Immature natural killer cell (primary cell): ENCODE results near the gene IDUA. TPM values are rescaled to one million over a fixed set of nuclear protein-coding genes. Genes with fewer than 3 reads are reported as not detected.

Source experiments
- DNase-seq, 3 donors: peaks; one replicate each; pipeline ENCODE4 v3.0.0; 2022; ENCODE audit warnings: mixed read lengths in 1 of 3
- H3K27ac Mint-ChIP-seq, 6 donors: one replicate each; pipeline ENCODE4 v1.8.0; 2020; ENCODE audit warnings: mixed read lengths in 6 of 6, mild to moderate bottlenecking in 5 of 6, inconsistent platforms in 4 of 6, moderate library complexity in 3 of 6
- H3K27me3 Mint-ChIP-seq, 3 donors: one replicate each; pipeline ENCODE4 v1.8.0; 2020 to 2021; ENCODE audit warnings: low read depth in 3 of 3, mild to moderate bottlenecking in 3 of 3, mixed read lengths in 3 of 3, moderate library complexity in 3 of 3, inconsistent platforms in 1 of 3
- H3K36me3 Mint-ChIP-seq, 3 donors: one replicate each; pipeline ENCODE4 v1.8.0; 2020; ENCODE audit warnings: mixed read lengths in 3 of 3, inconsistent platforms in 2 of 3, mild to moderate bottlenecking in 2 of 3
- H3K4me1 Mint-ChIP-seq, 2 donors: one replicate each; pipeline ENCODE4 v1.8.0; 2020; ENCODE audit warnings: inconsistent platforms in 2 of 2, mild to moderate bottlenecking in 2 of 2, mixed read lengths in 2 of 2, moderate library complexity in 1 of 2
- H3K4me3 Mint-ChIP-seq, 5 donors: one replicate each; pipeline ENCODE4 v1.8.0; 2020; ENCODE audit warnings: mild to moderate bottlenecking in 5 of 5, mixed read lengths in 5 of 5, inconsistent platforms in 3 of 5, moderate library complexity in 3 of 5
- H3K9me3 Mint-ChIP-seq, 6 donors: one replicate each; pipeline ENCODE4 v1.8.0; 2020; ENCODE audit warnings: mild to moderate bottlenecking in 6 of 6, mixed read lengths in 6 of 6, inconsistent platforms in 4 of 6, moderate library complexity in 3 of 6
- polyA plus RNA-seq, 3 donors: library from polyadenylated mRNA; unstranded; fragments of 300-500 nt; fragmentation: Illumina TruSeq; gene quantifications; one replicate each; pipeline ENCODE4 v1.2.3, GENCODE V29; 2021

IDUA gene
- polyA plus RNA-seq, 3 donors from 2014 or later: 5.6 to 12.2 (median 6.3) TPM

DNA sequence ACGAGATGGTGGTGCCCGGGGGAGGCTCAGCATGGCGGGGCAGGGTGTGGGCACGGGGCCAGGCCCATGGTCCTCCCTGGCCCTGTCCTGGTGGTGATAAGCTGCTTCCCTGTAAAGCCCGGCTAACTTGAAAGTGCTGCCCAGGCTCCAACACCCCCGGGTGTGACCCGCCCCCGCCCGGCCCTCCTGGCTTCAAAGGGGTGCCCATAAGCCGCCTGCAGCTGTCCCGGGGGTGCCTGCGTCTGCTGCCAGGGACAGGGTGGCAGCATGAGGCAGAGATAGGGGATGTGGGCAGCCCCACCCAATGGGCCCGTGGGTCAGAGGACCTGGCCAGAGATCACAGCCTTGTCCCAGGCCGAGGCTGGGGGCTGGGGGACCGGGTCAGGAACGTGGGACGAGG is 42.7 kb downstream of the IDUA start:
- Mint-ChIP-seq H3K36me3 (no peaks in the 10 kb centered on the region), H3K4me1 (peaks cover 0 to 3% of the 10 kb centered on the region in 2 donors), H3K27me3 (peaks cover 0 to 1% (median 0%) of the 10 kb centered on the region in 3 donors), H3K4me3 (no peak overlapping the region), H3K9me3 (no peaks in the 10 kb centered on the region), H3K27ac (no peak overlapping the region)
- no peak for DNase-seq

DNA sequence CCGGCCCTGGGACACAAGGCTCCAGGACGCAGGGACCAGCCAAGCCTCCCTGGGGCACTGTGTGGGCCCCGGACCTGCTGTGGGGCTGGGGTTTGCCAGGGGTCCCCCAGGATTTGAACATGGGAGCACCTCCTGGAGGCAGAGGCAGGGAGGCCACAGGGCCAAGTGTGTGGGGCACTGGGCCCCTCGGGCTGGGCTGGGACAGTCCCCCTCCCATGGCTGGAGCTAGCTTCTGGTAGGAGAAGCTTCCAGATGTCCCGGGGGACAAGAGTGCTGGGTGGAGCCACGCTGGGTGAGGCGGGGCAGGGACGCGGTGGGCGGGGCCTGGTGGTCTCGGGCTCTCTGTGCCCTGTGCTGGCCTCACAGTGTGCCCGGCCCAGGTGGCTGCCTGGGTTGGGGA is 43.2 kb downstream of the IDUA start:
- H3K9me3 Mint-ChIP-seq: no peaks in the 10 kb centered on the region
- no peak overlapping the region for H3K4me3 Mint-ChIP-seq
- H3K27me3 Mint-ChIP-seq: peaks cover 0 to 2% (median 1%) of the 10 kb centered on the region in 3 donors
- peaks cover 0 to 3% of the 10 kb centered on the region in 2 donors for H3K4me1 Mint-ChIP-seq
- H3K36me3 Mint-ChIP-seq: no peaks in the 10 kb centered on the region
- no peak for DNase-seq
- H3K27ac Mint-ChIP-seq: no peak overlapping the region

DNA sequence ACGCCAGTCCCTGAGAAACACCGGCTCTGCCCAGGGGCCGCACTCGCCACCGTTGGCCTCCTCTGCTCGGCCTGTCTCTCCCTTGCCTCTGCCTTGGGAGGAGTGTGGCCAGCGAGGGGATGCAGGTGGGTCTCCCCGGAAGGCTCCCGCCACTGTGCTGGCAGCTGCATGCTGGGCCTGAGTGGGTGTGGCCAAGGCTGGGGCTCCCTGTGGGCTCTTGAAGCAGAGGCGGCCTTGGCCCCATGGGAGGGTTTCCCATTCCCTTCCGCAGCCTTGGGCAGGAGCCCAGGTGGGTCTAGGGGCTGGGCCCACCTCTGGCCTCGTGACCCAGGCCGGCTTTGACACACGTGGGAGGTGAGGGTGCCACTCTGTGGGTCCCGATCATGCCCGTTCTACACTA is 43.7 kb downstream of the IDUA start:
- H3K36me3 Mint-ChIP-seq: no peaks in the 10 kb centered on the region
- peaks cover 0 to 3% of the 10 kb centered on the region in 2 donors for H3K4me1 Mint-ChIP-seq
- no peak overlapping the region for H3K4me3 Mint-ChIP-seq
- peaks cover 0 to 2% (median 1%) of the 10 kb centered on the region in 3 donors for H3K27me3 Mint-ChIP-seq
- DNase-seq: no peak
- no peak overlapping the region for H3K27ac Mint-ChIP-seq
- no peaks in the 10 kb centered on the region for H3K9me3 Mint-ChIP-seq

DNA sequence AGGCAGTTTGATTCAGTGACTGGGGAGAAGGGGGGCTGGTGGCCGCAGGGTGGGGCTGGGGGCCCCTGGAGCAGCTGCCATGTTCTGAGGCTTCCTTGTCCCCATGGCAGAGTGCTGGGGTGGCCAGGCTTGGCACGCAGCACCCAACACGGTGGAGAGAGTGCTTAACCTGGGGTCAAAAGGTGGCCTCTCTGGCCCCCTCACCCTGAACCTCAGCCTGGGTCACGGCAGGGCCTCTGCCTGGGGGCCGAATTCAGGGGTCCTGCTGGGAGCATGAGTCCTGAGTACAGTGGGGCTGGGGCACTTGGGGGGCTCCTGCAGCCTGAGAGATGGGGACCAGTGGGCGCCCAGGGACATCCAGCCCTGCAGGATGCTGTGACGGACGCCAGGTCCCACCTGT is 44.5 kb downstream of the IDUA start:
- Mint-ChIP-seq H3K36me3 (no peaks in the 10 kb centered on the region), H3K4me3 (no peak overlapping the region), H3K27ac (no peak overlapping the region), H3K27me3 (peaks cover 0 to 2% (median 1%) of the 10 kb centered on the region in 3 donors), H3K4me1 (no peaks in the 10 kb centered on the region), H3K9me3 (no peaks in the 10 kb centered on the region)
- no peak for DNase-seq

DNA sequence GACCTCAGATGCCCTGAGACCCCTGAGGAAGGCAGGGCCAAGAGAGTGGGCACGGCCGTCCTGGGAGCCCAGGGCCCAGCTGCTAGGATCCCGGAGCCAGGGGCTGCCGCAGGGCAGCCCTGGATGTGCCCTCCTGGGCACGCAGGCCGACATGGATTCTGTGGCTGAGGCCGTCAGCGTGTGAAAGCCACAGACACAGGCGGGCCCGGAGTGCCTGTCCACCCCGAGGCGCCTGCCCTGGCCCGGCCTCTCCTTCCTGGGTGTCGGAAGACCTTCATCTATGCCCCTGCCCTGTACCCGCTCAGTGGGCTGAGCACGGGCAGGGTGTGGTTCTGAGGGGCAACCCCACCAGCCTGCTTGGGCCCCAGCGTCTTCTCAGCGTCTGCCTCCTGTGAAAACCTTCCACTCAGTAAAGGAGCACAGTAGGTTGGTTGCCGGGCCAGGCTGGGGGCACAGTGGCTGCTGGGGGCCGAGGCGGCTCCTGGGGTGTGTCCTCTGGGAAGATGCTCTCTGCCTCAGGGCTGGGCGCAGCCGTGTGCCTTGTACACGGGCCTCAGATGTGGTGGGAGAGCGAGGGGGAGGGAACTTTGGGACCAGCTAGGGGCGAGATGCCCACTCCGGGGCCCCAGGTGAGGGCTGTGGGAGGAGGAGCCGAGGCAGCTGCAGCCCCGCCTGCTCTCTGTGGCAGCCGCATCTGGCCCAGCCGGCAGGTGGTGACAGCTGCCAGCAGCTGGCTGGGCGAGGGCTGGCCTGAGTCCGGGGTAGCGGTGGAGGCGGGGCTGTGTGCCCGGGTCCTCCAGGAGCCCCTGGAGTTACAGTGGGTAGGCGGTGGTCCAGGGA is 45.3 kb downstream of the IDUA start:
- H3K4me1 Mint-ChIP-seq: no peaks in the 10 kb centered on the region
- no peaks in the 10 kb centered on the region for H3K9me3 Mint-ChIP-seq
- no peaks in the 10 kb centered on the region for H3K36me3 Mint-ChIP-seq
- H3K27ac Mint-ChIP-seq: no peak overlapping the region
- H3K27me3 Mint-ChIP-seq: peaks cover 0 to 2% (median 1%) of the 10 kb centered on the region in 3 donors
- no peak overlapping the region for H3K4me3 Mint-ChIP-seq
- no peak for DNase-seq

DNA sequence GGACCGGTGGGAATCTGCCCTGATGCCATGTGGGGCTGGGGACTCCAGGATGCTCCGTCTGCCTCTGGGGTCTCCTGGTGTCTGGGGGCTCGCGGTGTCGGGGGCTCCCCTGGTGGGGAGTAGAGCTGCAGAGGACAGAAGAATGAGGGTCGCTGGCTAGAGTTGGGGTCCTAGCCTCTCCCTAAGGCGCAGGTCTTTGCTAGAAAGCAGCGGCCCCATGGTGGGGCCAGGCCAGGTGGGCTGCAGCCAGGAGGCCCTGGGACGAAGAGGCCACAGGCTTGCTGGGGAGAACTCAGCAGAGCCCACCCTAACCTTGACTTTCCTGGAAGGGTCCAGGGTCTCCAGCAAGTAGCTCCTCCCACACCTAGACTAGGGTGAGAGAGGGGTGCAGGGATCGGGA is 46.0 kb downstream of the IDUA start:
- H3K4me1 Mint-ChIP-seq: no peaks in the 10 kb centered on the region
- no peaks in the 10 kb centered on the region for H3K9me3 Mint-ChIP-seq
- no peak overlapping the region for H3K4me3 Mint-ChIP-seq
- no peaks in the 10 kb centered on the region for H3K36me3 Mint-ChIP-seq
- H3K27ac Mint-ChIP-seq: no peak overlapping the region
- H3K27me3 Mint-ChIP-seq: peaks cover 0 to 2% (median 1%) of the 10 kb centered on the region in 3 donors
- DNase-seq: no peak

DNA sequence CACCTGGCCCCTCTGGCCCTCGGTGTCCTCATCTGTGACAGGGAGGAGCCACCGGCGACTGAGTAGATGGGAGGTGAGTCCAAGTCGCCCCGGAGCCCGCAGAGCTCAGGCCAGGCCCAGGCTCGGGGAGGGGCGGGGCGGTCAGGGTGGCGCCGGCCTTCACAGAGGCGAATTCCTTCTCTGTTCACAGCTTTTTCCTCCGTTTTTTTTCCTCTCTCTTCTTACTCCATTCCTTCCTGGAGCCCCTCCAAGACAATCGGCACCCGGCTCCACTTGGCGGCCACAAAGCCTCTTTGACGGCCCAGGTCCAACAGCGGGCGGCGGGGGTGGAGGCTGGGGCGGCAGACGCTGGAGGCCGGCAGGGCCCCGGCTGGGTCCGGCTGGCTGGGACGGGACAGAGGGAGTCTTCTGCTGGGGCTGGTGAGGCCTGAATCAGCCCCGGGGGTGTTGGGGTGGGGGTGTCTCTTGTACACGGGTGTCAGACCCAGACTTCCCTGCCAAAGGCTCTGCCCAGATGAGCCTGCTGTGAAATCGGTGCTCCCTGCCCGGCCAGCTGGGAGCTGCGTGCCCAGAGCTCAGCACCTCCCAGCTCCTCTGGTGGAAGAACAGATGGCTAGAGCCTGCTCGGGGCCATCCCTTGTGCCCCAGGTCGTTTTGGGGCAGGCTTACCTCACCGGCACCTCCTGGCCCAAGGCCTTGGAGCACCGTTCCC is 47.2 kb downstream of the IDUA start:
- Mint-ChIP-seq H3K4me1 (no peaks in the 10 kb centered on the region), H3K4me3 (no peak overlapping the region), H3K36me3 (no peaks in the 10 kb centered on the region)

DNA sequence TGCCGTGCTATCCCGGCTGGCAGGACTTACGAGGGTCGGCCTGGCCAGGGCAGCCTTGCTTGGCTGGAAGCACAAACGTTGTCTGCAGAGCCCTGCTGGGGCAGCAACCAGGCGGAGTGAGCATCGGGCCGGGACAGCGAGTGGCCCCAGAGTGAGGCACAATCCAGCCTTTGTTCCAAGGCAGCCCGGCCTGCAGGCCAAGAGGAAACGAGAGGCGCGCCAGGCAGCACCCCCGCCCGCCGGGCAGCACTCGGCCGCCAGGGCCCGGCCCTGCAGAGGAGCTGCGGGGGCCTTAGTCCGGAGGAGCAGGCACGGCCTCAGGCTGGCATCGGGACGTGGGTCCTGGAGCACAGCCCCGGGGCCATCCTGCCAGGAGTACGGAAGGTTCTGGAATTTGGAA is 48.7 kb downstream of the IDUA start:
- no peak for DNase-seq
- no peaks in the 10 kb centered on the region for H3K9me3 Mint-ChIP-seq
- no peaks in the 10 kb centered on the region for H3K36me3 Mint-ChIP-seq
- no peak overlapping the region for H3K4me3 Mint-ChIP-seq
- no peak overlapping the region for H3K27ac Mint-ChIP-seq
- no peaks in the 10 kb centered on the region for H3K4me1 Mint-ChIP-seq
- peaks cover 0 to 2% (median 1%) of the 10 kb centered on the region in 3 donors for H3K27me3 Mint-ChIP-seq

More for the DNA sequence above, 47.2 kb downstream of the IDUA start:
- DNase-seq: no peak
- H3K27ac Mint-ChIP-seq: no peak overlapping the region
- no peaks in the 10 kb centered on the region for H3K9me3 Mint-ChIP-seq
- H3K27me3 Mint-ChIP-seq: peaks cover 0 to 2% (median 1%) of the 10 kb centered on the region in 3 donors

DNA sequence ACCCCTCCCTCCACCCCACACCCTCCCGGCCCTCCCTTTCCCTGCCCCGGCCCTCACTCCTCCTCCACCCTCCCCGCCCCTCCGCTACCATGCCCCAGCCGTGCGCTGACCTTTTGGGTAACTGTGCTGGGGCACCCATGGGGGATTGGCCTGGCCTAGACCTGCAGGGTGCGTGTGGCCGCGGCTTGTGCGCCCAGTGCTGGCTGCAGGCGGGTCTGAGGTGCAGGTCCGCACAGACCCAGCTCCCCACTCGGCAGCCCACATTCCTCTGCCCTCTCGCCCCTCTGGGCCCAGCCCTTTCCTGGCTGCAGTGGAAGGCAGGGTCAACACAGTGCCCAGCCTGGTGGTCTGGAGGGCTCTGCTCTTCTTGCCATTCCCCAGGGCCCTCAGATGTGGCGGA is 49.3 kb downstream of the IDUA start:
- Mint-ChIP-seq H3K27ac (no peak overlapping the region), H3K4me1 (no peaks in the 10 kb centered on the region), H3K9me3 (no peaks in the 10 kb centered on the region), H3K4me3 (no peak overlapping the region), H3K36me3 (no peaks in the 10 kb centered on the region), H3K27me3 (peaks cover 0 to 2% (median 1%) of the 10 kb centered on the region in 3 donors)
- DNase-seq: no peak

DNA sequence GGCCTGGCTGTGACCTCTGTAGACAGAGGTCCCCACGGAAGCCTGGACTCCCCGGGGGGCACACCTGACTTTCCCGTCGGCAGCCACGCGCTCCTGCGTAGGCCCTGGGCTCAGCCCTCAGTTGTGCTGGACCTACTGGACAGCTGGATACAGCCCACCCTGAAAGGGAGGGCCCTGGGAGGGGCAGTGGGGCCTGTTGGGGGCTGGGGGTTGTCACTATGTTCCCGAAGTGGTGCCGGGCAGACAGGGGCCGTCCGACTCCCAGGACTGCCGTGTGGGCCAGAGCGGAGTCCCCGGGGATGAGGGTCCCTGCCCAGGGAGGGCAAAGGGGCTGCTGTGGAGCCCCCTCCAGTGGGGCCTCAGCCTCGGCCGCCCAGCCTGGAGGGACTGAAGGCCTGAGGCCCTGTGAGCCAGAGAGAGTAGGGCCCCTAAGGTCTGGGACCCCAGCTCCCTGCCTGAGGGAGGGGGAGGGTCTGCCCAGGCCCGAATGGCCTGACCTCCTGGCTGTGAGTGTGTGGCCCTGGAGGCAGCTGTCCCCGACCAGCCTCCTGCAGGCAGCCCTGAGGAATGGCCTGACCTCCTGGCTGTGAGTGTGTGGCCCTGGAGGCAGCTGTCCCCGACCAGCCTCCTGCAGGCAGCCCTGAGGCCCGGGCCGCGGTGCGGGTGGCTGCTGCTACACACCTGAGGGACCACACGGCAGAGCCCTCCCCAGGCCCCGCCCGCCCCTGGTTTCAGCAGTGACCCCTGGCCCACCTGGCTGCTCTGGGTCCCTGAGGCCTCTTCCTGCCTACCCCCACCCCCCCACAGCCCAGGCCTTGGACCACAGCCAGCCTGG is 50.3 kb downstream of the IDUA start:
- Mint-ChIP-seq H3K4me3 (no peak overlapping the region), H3K27ac (no peak overlapping the region), H3K36me3 (no peaks in the 10 kb centered on the region), H3K27me3 (peaks cover 0 to 4% (median 1%) of the 10 kb centered on the region in 3 donors), H3K4me1 (peaks cover 0 to 2% of the 10 kb centered on the region in 2 donors), H3K9me3 (no peaks in the 10 kb centered on the region)
- no peak for DNase-seq

DNA sequence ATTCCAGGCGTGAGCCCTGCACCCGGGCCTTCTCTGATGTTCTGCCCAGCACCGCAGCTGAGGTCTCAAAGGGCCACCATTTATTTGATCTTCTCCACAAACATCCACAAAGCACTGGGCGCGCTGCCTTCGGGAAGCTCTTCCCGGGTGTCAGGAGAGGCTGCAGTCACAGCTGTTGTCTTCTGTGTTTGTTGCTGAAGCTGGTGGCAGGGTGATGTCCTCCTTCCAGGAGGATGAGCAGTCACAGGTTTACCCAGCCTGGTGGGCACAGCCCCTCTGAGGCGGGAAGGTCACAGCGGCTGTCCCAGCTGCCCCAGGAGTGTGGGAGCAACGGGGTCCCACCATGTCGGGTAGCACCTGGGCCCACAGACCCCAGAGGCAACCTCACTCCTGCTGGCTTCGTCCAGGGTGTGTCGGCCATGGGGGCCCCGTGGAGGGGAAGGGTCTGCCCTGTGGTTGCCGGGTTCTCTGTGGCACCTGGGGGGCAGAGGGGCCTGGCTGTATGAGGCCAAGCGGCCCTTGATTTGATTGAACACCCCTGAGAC is 52.2 kb downstream of the IDUA start:
- H3K36me3 Mint-ChIP-seq: no peaks in the 10 kb centered on the region
- H3K27ac Mint-ChIP-seq: no peak overlapping the region
- H3K4me3 Mint-ChIP-seq: no peak overlapping the region
- H3K9me3 Mint-ChIP-seq: no peaks in the 10 kb centered on the region
- DNase-seq: no peak
- peaks cover 0 to 2% of the 10 kb centered on the region in 2 donors for H3K4me1 Mint-ChIP-seq
- H3K27me3 Mint-ChIP-seq: peaks cover 0 to 4% (median 4%) of the 10 kb centered on the region in 3 donors

DNA sequence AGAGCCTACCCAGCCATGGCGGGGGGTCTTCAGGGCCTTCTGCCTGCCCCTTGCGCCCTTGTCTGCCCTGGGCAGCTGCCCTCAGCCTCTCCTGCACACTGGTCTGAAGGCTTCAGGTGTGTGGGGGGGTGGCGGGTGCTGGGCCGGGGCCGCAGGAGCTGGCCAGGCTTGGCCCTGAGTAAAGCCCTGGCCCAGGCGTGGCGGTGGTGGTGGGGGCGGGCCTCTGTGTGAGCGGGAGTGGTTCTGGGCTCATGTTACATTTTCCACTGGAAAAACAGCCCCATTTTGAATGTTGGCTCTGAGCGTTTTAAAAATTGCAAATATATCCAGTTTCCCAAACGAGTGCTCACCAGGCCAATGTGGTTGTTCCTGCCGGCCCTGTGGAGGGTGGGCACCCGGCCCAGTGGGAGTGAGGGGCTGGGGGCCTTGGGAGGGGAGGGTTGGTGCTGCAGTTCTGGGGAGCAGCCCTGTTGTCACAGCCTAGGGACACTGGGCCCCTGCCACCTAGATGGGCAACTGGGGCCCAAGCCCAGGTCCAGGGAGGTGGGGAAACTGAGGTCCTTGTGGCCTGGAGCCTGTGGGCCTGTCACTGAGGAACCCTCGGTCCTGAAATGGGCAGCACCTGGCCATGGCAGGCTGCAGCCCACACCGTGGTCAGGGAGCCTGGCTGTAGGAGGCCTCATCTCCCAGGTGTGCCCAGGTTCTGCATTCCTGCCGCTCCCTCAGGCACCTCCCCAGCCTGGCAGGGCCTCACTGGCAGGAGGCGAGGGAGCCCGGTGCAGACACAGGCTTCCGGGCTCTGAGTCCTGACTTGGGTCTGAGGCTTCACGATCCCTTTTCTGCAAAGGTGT is 52.9 kb downstream of the IDUA start:
- Mint-ChIP-seq H3K27ac (no peak overlapping the region), H3K9me3 (no peaks in the 10 kb centered on the region), H3K4me1 (peaks cover 0 to 2% of the 10 kb centered on the region in 2 donors), H3K27me3 (peaks cover 0 to 4% (median 4%) of the 10 kb centered on the region in 3 donors), H3K36me3 (no peaks in the 10 kb centered on the region), H3K4me3 (no peak overlapping the region)
- no peak for DNase-seq
